ENCODE results near the gene VWF.

- TF ChIP-seq CTCF (IDR thresholded peaks at IDR 0.05; ENCODE audit: low read depth, low read length) (no peak), EZH2phosphoT487 (IDR thresholded peaks at IDR 0.05; ENCODE audit: low read depth) (no peak)
Observed at GRCh38 chr12:5971194-5971850, 153.1 kb downstream of the VWF start.
